ENCODE data around the gene CCDC141. TPM values are rescaled to one million over a fixed set of nuclear protein-coding genes. Genes with fewer than 3 reads are reported as not detected.

CCDC141 gene
- polyA plus RNA-seq, 1 donor from 2014 or later, result 0.27 TPM

GRCh38 chr2:178827111-178827510 is 222.8 kb downstream of the CCDC141 start:
- Histone ChIP-seq H3K9ac (ENCODE audit: low read length) (no peak overlapping the region), H3F3A (ENCODE audit: insufficient read depth, low read length, poor library complexity, severe bottlenecking) (no peaks in the 10 kb centered on the region), H4K20me1 (ENCODE audit: insufficient read depth) (no peaks in the 10 kb centered on the region), H3K9me2 (ENCODE audit: insufficient read depth, low read length) (no peaks in the 10 kb centered on the region), H3K4me2 (ENCODE audit: low read length) (no peak overlapping the region), H3K79me2 (replicated peaks; ENCODE audit: insufficient read depth, low read length) (no peaks in the 10 kb centered on the region), H3K4me3 (ENCODE audit: low read length) (no peak overlapping the region), H3K36me3 (ENCODE audit: insufficient read depth, low read length) (no peaks in the 10 kb centered on the region), H3K27ac (ENCODE audit: low read length) (no peak overlapping the region), H3K27me3 (ENCODE audit: insufficient read depth, low read depth, low read length) (no peaks in the 10 kb centered on the region), H3K9me3 (ENCODE audit: low read length) (no peaks in the 10 kb centered on the region), H2AFZ (ENCODE audit: low read depth, low read length) (no peak overlapping the region)
- TF ChIP-seq TAF1 (IDR thresholded peaks at IDR 0.05; ENCODE audit: low read depth) (no peak), REST (IDR thresholded peaks at IDR 0.05; ENCODE audit: borderline replicate concordance) (no peak), CTCF (IDR thresholded peaks at IDR 0.05; ENCODE audit: poor library complexity, severe bottlenecking) (no peak), SMC3 (conservative IDR thresholded peaks at IDR 0.05; ENCODE audit: poor library complexity) (no peak)

GRCh38 chr2:178825183-178825582 is 224.8 kb downstream of the CCDC141 start:
- H3K27me3 ChIP-seq (ENCODE audit: insufficient read depth, low read depth, low read length), result no peaks in the 10 kb centered on the region
- H3K9ac ChIP-seq (ENCODE audit: low read length), result no peak overlapping the region
- H3K9me3 ChIP-seq (ENCODE audit: low read length), result no peaks in the 10 kb centered on the region
- no peak overlapping the region for H2AFZ ChIP-seq (ENCODE audit: low read depth, low read length)
- no peaks in the 10 kb centered on the region for H3K9me2 ChIP-seq (ENCODE audit: insufficient read depth, low read length)
- H3K79me2 ChIP-seq (replicated peaks; ENCODE audit: insufficient read depth, low read length), result no peaks in the 10 kb centered on the region
- H4K20me1 ChIP-seq (ENCODE audit: insufficient read depth), result no peaks in the 10 kb centered on the region
- H3K36me3 ChIP-seq (ENCODE audit: insufficient read depth, low read length), result no peaks in the 10 kb centered on the region
- no peaks in the 10 kb centered on the region for H3F3A ChIP-seq (ENCODE audit: insufficient read depth, low read length, poor library complexity, severe bottlenecking)
- TF ChIP-seq TAF1 (IDR thresholded peaks at IDR 0.05; ENCODE audit: low read depth) (no peak), REST (IDR thresholded peaks at IDR 0.05; ENCODE audit: borderline replicate concordance) (no peak), POLR2AphosphoS5 (IDR thresholded peaks at IDR 0.05) (no peak), CTCF (IDR thresholded peaks at IDR 0.05; ENCODE audit: poor library complexity, severe bottlenecking) (no peak), EZH2 (IDR thresholded peaks at IDR 0.05; ENCODE audit: borderline replicate concordance, insufficient read depth, low read length, poor library complexity, severe bottlenecking) (no peak), SMC3 (conservative IDR thresholded peaks at IDR 0.05; ENCODE audit: poor library complexity) (no peak), RAD21 (conservative IDR thresholded peaks at IDR 0.05) (no peak), EP300 (conservative IDR thresholded peaks at IDR 0.05; ENCODE audit: poor library complexity, severe bottlenecking) (no peak), MXI1 (conservative IDR thresholded peaks at IDR 0.05; ENCODE audit: poor library complexity, severe bottlenecking) (no peak)
- H3K27ac ChIP-seq (ENCODE audit: low read length), result no peak overlapping the region
- no peak overlapping the region for H3K4me3 ChIP-seq (ENCODE audit: low read length)
- no peak overlapping the region for H3K4me2 ChIP-seq (ENCODE audit: low read length)

Data from neural cell (in vitro differentiated cells).